HG03196 (cell line): ENCODE data around the gene LAMA3.

Experiments used
- ATAC-seq: cut with Tn5 transposase; IDR thresholded peaks from one replicate; pipeline ENCODE4 v1.9.1; 2021; ENCODE audit not compliant: unreplicated experiment

The LAMA3 gene

GRCh38 chr18:23966909-23967308 is 277.7 kb downstream of the LAMA3 start:
- no peak for ATAC-seq

GRCh38 chr18:23967321-23968089 is 278.3 kb downstream of the LAMA3 start:
- ATAC-seq, result peak; percentile 66

DNA sequence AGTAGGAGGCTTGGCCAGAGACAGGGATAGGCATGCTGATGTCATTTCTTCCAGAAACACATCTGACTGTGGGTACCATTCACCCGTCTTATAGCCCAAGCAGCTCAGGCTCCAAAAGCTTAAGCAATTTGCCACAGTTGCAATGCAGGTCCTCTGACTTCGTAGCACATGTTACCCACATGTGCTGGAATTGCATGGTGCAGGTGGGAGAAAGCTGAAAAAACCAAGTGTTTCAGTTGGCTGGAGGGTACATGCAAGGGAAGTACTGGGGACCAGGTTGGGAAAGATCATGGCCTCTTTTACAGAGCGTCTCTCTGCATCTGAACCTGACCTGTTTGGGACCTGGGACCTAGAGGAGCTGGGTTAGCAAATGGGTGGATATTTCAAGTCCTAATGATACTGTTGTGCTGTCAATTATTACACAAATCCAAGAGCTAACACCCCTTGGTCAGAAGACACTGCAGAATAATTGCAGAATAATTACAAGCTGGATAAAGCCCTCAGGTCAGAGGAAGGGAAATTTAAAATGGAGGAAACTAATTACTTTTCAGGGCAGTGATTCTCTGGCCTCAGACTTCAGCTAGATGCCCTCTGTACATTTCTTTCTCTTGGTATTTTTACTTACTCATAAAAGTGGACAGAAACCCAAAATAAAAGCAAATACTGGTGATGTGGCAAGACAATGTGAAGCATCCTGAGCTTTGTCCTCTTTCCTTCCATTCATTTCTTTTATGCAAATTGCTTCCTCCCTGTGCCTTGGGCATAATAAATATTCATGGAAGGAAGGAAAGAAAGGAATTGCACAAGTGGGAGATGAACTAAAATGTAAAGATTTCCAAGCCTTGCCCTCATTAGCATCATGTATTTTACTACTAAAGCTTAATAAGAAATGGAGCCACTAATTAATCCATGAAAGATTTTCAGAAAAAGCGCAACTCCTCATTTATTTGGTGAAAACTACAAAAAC is 279.7 kb downstream of the LAMA3 start:
- ATAC-seq, result no peak

- no peak for ATAC-seq
Observed at GRCh38 chr18:23969664-23970063, 280.4 kb downstream of the LAMA3 start.

GRCh38 chr18:23970161-23971096 is 281.2 kb downstream of the LAMA3 start:
- no peak for ATAC-seq

GRCh38 chr18:23971097-23971440 is 281.8 kb downstream of the LAMA3 start:
- no peak for ATAC-seq

DNA sequence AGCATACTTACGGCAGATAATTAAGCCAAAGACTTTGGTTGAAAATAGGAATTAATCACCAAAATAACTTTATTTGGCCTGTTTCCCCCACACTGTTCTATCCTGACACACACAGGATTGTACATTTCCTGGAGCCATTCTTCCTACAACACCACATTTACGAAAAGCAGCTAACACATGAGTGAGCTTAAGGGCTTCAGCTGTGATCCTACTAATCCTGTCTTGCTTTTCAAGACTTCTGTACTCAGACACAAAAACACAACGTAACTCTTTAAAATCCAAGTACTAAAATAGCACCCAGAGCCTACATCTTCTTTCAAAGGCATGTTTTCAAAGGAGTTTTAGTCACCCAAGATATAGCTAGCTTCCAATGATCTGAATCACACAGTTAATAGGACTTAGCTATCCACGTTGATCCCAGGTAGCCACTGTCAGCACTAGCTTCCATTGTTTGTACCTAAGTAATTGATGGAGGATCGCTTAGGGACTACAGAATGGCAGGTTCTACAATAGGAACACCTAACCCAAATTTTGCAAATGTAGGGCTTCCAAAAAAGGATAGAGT is 282.5 kb downstream of the LAMA3 start:
- ATAC-seq, result no peak

GRCh38 chr18:23972453-23972852 is 283.2 kb downstream of the LAMA3 start:
- ATAC-seq, result no peak

DNA sequence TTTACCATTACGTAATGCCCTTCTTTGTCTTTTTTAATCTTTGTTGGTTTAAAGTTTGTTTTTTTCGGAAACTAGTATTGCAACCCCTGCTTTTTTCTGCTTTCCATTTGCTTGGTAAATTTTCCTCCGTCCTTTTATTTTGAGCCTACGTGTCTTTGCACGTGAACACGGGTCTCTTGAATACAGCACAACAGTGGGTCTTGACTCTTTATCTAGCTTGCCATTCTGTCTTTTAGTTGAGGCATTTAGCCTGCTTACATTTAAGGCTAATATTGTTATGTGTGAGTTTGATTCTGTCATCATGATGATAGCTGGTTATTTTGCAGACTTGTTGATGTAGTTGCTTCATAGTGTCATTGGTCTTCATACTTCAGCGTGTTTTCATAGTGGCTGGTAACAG is 287.9 kb downstream of the LAMA3 start:
- ATAC-seq, result no peak

GRCh38 chr18:23977719-23978483 is 288.6 kb downstream of the LAMA3 start:
- ATAC-seq, result no peak

DNA sequence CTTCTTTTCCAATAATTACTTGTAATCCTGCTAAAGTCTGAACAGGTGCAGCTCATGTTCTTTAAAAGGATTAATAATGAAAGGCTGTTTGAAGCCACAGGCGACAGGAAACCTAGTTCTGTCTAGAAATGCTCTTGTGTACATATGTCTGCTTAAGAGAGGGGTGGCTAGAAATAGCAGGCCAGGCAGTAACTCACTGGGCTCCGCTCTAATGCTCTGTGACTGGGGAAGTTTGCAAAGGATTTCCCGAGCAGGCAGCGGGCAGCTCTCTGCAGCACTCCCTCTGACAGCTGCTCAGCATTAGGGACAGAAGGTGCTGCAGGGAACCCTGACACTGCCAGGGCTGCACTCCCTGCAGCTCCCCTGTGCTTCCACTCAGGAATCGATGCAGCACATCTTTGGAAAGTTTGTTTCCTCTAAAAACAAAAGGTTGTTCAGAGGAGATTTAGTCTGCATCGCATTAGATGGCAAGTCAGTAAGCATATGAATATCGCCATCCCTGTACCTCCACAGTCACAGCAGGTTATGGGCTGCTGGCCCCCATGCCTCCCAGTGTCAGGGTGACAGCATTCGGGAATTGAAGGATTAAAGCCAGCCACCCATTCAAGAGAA is 292.2 kb downstream of the LAMA3 start:
- ATAC-seq, result peak; percentile 90

GRCh38 chr18:23982155-23983079 is 293.2 kb downstream of the LAMA3 start:
- no peak for ATAC-seq

- no peak for ATAC-seq
Observed at GRCh38 chr18:23983112-23983511, 293.9 kb downstream of the LAMA3 start.

GRCh38 chr18:23986600-23987359 is 297.5 kb downstream of the LAMA3 start:
- no peak for ATAC-seq

DNA sequence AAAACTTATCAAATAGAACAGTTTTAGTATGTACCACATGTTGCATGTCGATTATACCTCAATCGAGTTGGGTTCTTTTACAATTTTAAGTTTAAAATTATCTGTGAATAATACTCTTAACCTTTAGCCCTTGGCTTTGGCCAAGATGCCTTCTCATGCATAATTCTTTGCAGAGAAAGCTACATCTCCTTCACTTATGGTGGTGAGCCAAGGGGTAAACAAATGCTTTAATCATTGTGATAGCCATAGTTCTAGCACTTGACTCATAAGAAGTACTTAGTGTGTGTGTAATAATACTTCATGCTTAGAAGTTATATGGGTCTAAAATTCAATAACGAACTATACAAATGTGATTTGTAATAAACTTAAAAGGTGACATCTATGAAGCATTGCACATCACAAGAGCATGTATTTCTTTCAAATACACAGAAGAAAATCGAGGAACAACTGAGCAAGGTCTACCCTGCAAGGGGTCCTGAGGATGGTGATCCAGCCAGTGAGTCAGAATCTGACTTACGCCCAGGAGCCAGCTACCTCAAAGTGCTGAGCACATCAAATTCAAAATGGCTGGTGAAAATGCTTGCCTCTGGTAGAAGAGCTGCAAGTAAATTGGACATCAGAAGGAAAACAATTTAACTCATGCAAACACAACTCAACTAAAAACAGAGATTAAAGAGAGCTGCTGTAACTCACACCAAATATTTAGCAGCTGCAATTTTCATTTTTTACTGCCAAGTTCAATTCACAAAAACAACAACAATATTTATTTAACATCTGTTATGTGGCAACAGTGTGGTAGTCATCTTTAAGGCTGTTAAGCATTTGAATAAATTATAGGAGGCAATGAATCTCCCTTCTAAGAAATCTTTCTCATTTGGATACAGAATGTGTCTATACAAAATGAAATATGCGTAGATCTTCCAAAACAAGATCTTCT is 301.5 kb downstream of the LAMA3 start:
- no peak for ATAC-seq

- no peak for ATAC-seq
Observed at GRCh38 chr18:23992089-23992940, 303.1 kb downstream of the LAMA3 start.
